GM18519 (cell line): Measurements from ENCODE around the gene PAX5.

Experiments used
- ATAC-seq: cut with Tn5 transposase; IDR thresholded peaks from one replicate; pipeline ENCODE4 v1.9.1; 2021; ENCODE audit warnings: mild to moderate bottlenecking, moderate library complexity; ENCODE audit not compliant: unreplicated experiment, low FRiP score

PAX5 gene

DNA sequence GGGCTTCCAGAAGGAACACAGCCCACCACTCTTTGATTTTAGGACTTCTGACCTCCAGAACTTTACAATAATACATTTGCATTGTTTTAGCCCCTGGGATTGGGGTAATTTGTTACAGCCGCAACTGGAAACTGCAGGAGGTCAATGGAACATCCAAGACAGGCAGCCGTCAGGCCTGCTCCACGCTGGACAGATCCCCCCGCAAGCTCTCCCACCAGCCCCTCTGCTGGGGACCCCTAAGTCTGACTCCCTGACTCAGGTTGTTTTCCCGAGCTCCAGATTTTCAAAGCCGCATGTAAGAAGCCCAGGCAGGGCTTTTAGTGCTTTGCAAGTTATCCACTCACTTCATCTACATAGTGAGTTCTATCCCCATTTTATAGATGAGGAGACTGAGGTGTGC, 127.6 kb downstream of the PAX5 start:
- no peak for ATAC-seq

DNA sequence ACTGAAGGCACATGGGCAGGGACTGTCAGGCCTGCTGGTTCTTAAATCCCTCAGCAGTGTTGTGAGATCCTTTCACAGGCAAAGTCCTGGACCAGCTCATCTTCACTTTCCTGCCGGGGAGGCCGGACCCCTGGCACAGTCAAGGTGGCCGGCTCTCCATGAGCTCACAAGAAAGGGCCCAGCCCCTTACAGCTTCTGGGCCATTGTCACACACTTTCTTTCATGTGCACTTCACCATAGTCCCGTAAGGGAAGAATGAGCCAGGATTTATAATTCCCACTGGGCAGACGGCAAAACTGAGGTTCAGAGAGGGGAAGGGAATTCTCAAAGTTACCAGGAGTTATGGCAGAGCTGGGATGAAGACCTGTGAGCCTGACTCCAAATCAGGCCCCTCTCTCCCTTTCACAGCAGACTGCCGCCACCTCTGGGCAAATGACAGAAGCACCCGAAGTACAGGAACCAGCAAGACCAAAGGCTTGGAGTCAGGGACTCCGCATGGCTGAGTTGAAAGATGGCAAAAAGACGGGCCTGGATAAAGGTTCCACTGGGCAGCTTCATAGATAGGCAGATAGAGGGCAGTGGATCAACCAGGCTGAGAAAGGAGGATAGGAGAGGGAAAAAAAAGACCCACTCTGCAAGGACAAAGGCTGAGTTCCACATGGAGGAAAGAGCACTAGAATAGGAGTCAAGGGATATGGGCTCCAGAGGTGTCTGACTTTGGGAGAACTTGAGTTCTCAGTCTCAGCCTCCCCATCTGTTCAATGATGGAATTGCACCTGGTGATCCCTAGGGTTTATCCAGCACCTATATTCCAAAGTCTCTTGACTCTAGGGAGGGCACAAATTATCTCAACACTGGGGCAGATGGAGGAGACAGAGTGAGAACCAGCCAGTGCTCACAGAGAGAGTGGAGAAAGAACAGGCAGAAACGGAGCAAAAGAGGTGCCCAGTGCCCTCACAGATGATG, 128.7 kb downstream of the PAX5 start:
- no peak for ATAC-seq

DNA sequence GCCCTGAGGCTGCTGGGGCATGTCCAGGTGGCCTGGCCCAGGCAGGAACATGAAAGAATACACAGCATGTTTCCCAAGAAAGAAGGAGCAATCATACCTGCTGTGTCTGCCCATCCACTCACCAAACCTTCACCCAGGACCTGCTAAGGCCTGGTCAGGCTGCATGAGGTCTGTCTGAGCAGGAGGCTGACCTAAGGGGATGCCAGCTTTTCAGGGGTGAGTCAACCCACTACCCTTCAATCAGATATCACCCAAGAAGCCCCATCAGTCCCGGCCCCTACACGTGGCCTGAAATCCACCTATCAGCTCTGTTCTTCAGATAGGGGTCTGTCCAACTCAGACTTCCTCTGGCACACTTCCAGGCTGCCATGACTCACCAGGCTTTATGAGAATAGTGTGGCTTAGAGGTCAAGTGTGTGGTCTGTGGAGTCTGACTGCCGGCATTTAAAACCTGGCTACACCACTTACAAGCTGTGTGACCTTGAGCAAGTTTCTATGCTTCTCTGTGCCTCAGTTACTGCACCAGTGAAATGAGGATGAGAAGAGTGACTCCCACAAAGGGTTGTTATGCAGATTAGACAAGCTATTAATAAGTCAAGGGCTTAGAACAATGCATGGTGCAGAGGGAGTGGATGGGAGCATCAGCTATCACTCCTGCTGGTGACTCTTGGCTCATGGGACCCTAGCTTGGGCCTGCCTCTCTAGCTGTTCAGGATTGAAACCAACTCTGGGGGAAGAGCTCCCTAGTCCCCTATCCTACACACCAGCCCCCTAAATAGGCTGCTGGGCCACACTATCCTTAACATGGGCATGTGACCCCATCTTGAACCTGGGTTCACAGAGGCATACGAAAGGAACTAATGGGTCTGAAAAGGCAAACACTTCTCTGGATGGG, 130.3 kb downstream of the PAX5 start:
- ATAC-seq, result no peak

DNA sequence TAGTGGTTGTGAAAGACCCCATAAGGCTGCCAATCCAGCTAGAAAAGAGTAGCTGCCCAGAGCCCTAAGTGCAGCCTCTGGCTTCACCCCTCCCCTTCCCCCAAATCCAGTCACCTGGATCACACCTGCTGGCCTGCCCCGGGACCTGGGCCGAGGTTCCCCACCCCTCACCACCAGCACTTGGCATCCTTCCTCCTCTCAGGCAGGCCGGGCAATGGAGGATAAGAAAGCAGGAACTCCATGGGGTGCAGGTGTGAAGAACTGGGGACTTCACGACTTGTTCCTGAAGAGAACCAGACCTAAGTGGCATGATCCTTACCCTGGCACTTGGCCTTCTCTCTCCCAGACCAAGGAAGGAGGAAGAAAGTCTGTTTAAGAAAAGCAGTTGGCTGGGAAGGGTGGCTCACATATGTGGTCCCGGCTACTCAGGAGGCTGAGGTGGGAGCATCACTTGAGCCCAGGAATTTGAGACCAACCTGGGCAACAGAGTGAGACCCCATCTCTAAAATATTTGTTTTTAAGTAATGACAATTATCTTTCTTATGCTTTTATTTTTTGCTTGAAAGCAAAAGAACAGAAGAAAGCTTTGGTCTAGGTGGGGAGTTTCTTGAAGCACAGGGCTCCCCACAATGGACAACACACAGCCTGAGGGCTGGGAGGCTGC, 131.1 kb downstream of the PAX5 start:
- ATAC-seq, result no peak

DNA sequence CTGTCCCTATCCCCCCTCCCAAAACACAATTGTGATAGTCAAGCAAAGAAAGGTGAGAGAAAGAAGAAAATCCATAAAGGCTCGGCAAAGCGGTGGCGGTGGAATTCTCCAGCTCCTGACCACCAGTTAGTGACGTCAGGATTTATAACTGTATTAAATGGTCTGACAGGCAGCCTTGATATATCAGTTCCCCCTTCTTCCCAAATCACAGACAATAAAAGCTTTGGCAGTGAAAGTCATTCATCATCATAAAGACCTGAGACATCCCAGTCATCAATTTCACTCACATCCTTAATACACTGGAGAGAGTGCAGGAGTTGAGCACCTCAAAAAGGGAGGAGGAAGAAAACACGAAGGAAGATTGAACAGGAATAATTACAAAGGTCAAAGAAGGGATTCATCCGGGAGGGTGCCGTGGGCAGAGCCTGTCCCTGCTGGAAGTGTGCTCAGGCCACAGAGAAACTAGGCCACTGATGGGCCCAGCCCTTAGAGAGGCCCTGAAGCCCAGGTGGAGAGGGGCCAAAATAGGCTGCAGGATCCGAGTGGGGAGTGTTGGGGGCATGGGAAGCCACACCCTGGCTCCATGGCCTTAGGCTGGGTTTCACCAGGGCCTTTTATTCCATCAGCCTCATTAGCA, 131.9 kb downstream of the PAX5 start:
- ATAC-seq, result no peak

DNA sequence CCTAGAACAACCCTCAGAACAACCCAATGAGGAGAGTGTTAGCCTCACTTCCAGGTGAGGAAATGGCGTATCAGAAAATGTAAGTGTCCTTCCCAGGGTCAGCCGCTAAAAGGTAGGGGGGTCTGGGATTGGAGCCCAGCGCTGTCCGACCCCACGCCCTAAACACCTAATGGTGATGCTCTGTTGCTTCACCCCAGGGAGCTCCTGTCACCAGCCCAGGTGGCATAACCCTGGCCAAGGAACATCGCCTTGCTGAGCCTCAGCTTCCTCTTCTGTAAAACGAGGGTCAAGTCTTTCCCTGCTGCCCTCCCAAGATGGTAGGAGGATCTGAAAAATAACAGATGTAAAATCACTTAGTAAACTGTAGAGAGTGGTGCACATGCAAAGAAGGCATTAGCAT, 132.5 kb downstream of the PAX5 start:
- ATAC-seq, result no peak

DNA sequence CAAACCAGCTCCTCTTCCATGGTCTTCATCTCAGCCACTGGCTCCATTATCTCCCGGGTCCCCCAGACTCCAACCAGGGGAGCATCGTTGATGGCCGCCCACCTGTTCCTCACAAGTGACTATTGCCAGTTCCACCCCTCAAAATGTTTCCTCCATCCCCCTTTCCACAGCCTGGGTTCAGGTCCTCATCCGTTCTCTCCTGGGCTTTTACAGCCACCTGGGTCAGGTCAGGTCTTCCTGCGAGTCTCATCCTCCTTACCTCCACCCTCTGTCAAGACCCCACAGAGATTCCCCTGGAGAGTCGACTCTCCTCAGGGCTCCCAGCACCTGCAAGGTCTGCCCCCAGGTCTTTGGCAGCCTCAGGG, 133.2 kb downstream of the PAX5 start:
- ATAC-seq, result no peak

DNA sequence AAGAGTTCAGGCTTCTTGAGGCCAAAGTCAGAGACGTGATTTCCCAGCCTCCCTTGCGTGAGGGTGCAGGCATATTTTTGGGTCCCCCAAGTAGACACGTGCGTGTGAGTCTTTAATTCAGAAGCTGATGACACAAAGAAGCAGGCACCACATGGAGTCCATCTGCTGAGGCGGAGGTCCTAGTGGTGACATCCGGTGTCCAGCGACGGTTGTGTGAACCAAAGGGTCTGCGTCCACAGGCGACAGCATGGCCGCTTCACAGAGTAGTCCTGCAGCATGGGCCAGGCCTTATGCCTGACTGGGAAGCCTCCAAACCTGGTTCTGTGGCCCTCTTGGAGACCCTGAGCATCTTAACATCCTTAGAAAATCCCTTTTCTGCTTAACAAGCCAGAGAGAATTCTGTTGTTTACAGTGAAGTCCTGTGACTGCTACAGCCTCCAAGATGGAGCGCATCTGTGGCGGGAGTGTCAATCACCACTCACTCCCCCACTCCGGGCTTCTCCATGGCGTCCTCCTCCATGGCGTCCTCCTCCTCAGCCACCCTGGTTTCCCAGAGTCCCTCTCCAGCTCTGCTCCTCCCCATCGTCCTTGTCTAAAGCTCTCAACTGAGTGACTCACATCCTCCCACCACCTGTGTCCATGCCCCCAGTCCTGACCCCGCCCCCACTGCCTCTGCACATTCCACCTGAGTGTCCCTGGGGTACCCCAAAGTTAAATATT, 133.8 kb downstream of the PAX5 start:
- ATAC-seq, result no peak

DNA sequence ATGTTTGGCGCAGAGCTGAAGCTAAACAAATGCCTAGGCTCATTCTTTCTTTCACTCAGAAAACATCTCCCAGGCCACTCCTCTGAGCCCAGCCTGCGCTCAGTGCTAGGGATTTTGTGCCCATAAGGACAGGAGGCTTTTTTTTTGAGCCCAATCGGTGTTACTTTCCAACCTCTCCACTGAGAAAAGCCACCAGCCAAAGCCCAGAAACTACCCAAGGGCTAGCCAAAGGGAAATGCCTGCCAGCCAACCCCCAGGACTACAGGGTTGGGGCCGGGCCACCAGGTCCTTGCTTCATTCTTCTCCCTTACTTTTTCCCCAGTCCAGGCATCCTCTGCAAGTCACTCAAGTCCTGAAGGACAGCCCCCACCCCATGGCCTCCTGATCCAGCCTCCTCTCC, 134.7 kb downstream of the PAX5 start:
- ATAC-seq, result no peak

DNA sequence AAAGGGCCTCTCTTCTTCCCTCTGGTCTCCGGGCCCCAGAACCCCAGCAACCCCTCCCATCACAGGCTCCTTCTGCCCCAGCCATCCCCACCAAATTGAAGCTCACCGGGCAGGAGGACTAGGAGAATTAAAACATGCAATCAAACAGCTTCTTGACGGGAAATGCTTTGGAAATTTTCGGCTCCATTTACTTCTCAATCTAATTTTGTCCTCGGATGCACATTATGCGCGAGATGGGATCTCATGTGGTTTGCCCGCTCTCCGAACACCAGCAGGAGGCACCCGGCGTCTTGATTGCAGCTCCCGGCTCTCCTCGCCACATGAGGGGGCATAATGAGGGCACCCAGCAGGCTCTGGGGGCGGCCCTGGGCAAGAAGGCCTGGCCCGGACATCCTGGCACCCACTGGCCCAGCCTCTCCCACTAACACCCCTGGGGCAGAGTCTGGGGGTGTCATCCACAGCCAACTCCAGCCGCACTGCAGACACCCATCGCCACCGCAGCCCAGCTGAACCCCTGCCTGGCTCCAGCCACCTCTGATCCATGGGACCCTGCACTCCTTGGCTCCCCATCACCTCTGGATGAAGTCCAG, 135.5 kb downstream of the PAX5 start:
- no peak for ATAC-seq

DNA sequence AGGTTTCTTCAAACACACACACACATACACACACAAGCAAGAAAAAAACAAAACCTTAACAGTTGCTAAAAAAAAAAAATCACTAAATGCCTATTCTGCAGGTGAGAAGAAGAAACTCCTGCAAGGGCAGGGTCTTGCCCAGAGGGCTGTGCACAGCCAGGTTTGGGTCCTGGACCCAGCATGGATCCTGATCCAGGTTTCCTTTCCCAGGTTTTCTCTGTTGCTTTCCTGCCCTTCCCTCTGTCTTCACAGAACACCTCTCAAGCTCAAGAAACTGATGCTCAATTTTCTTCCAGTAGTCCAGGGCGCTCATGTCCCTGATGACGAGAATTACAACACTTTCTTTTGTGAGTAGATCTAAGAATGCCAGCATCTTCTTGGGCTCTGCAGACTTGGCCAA, 136.6 kb downstream of the PAX5 start:
- ATAC-seq, result no peak

DNA sequence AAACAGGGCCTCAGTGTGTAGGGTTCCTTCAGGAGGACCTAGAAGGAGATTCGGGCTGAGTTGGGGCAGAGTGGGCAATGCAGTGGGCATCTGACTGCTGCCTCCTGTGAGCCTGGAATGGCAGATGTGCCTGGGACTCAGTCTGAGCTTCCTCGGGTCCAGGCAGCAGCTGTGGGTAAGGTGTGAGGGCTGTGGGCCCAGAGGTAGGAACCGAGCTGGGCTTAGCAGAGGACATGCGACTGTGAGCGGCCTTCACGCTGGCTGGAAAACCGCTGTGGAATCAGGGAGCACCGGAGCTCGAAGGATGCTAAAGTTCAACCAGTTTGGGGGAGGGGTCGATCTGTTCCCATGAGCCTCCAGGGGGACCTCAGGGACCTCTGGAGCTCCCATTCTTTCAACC, 137.0 kb downstream of the PAX5 start:
- no peak for ATAC-seq

DNA sequence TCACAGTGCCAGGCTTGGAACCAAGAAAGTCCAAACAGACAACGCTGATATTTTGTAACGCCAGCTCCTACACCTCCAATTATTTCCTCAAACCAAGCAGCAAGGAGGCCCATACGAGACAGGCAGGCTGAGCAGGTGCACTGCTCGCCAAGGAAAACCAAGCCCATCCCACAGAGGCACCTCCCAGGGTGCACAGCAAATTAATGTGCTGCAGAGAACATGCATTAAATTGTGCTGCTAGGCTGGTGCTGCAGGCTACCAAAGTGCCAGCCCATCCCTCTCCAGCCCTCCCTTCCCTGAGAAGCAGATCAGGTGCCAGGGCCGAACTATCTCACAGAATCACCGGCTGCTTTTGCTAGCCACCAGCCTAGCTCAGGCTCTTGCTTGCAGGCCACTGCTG, 137.8 kb downstream of the PAX5 start:
- no peak for ATAC-seq

DNA sequence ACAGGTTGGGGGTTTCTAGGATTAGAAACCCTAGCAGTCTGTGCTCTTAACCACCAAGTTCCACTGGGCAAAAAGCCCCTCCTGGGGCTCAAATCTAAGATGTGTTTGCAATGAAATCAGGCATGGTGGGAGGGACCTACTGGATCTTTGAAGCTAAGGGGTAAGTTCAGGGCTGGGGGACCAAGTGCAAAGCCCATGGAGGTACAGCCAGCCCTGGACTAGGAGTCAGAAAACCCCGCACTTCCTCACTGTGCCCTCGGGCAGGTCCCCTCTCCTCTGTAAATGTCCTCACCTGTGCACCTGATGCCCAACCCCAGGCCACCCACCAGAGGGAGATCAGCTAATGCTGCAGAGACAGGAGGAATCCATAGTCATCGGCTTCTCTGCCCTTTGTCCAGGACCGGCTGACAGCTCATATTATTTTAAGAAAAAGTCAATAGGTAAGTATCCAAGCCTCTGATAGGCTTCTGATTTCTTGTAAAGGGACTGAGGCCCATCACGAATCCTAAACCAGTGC, 138.3 kb downstream of the PAX5 start:
- ATAC-seq, result no peak

DNA sequence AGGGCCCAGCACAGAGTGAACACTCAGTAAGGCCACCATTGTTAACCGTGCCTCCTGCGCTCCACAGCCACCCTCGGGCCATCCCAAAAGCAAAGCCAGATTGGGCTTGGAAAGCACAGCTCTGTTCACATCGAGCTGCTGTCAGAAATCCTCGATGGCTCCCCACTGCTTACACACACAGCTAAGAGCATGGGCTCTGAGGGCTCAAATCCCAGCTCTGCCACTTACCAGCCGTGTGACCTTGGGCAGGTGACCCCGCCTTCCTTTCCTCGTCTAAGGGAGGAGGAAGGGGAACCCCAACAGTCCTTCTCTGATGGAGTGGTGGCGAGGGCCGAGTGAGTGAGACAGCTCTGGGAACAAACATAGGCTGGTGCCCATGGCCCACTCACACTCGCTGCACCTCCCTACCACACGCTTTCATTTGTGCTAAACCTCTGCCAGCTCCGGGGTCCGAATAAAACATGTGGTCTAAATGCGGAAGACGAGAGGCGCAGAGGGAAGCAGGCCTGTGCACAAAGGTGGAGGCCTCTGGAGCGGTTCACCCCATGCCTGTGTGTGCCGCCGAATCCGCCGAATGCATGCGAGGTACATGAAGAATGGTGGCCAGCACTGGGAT, 139.3 kb downstream of the PAX5 start:
- no peak for ATAC-seq

DNA sequence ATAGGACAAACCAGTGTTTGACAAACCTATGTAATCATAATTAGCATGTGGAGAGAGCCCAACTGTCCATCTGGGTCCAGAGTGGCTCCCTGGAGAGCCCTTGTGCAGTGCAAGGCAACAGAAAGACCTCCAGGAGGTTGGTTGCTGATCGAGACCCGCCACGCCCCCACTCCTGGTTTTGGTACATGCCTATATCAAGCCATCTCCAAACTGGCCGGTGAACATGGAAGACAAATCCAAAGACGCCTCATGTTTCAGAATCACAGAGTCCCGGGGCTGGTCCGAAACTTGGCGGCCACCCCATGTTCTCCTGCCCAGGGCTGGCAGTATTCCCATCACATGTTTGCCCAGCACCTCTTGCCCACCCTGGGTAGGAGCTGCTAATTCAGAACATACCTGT, 140.2 kb downstream of the PAX5 start:
- no peak for ATAC-seq

DNA sequence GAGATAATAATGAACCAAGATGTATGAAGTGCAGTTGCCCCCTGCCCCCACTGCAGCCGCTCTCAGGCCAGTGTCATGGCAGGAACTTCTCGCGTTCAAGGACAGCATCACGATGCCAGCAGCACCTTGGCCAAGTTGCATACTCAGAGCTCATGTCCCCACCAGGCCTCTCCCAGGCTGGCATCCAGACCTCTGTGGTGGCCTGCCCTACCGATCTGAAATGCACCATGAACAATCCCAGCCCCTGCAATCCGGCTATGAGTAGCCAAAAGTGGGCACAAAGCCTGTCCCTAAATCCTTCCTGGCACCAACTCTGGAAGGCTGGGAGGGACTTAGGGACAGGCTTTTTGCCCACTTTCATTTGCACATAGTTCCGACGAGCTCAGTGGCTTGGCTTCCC, 140.9 kb downstream of the PAX5 start:
- no peak for ATAC-seq

DNA sequence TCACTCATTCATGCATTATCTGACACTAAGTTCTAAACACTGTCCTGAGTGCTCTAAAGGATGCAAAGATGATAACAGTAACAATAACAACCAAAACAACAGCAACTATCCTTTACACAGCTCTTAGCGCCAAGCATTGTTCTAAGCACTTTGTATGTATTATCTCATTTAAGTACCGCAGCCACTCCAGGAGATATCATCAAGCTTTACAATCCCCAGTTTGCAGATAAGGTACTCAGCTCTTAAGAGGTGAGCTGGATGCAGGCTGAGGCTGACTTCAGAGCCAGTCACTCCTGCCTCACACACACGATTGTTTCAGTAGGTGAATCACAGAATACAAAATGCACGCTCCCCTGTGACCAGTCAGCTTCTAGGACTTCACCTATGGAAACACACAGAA, 141.8 kb downstream of the PAX5 start:
- no peak for ATAC-seq

DNA sequence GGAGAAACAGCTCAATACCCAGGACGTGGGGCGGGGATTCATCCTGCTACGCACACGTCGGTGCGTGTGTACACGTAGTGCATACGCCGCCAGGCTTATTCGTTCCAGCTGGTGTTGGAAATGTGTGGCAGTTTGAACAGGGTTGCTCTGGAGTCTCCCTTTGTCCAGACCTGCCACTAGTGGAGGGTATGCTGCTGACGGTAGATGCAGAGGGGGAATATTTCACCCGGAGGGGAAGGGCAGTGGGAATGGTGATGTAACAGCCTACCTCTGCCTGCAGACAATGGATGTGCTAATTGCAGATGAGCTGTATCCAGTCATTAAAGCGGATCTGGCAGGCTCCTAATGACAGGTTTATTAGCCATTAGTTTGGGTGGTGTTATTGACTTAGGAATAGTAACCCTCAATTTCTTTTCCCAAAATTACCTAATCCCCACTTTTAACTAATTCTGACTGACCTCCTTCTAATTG, 142.7 kb downstream of the PAX5 start:
- no peak for ATAC-seq
